Erythroblast (primary cell): Measurements from ENCODE around the gene ARHGDIA.

Source experiments
- GATA1 ChIP-seq: IDR thresholded peaks from 2 replicates; pipeline ENCODE4 v1.6.1; 2011; ENCODE audit warnings: low read depth, mild to moderate bottlenecking, control low read depth, low read length, moderate library complexity
- POLR2A ChIP-seq: IDR thresholded peaks from 2 replicates; pipeline ENCODE4 v1.6.1; 2011; ENCODE audit warnings: mild to moderate bottlenecking, low read length

DNA sequence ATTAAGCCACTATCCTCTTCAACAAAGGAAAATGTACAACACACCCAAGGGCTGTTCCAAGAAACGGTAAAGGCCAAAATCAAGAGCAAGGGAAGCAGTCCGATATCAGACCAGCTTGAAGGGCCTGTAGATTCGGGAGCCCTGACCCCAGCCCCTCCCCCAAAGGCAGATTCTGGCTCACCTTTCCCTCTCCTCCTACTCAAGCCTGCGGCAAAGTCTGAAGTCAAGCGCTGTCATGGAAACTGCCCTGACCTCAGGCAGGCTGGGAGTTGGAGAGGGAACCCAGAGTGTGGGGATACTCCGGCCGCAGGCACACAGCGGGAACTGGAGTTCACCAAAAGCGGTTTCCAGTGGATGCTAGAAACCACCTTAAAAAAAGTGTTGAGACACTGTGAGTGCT is 18.5 kb upstream of the ARHGDIA start:
- TF ChIP-seq POLR2A (no peak), GATA1 (no peak)
